K562 (cell line): ENCODE measurements around the gene B3GALT6.

Experiments used
- HDAC1 ChIP-seq, 2 experiments: fragments of 450-650 bp; IDR thresholded peaks; 2 replicates each; pipeline ENCODE4 v1.6.1; 2016 to 2017; ENCODE audit warnings: inconsistent platforms in 1 of 2, mild to moderate bottlenecking in 1 of 2, moderate library complexity in 1 of 2
- TF ChIP-seq, protein P1 (sequence below), 3 experiments: IDR thresholded peaks in 2 of 3; conservative IDR thresholded peaks in 1 of 3; 2 replicates each; pipeline ENCODE4 v1.5.1; 2011 to 2012; ENCODE audit warnings: low read length in 3 of 3, mild to moderate bottlenecking in 3 of 3, control low read depth in 2 of 3, improper control_type of control experiment in 1 of 3, inconsistent platforms in 1 of 3, low read depth in 1 of 3, mixed read lengths in 1 of 3, moderate library complexity in 1 of 3; ENCODE audit not compliant: insufficient read depth in 2 of 3

DNA sequence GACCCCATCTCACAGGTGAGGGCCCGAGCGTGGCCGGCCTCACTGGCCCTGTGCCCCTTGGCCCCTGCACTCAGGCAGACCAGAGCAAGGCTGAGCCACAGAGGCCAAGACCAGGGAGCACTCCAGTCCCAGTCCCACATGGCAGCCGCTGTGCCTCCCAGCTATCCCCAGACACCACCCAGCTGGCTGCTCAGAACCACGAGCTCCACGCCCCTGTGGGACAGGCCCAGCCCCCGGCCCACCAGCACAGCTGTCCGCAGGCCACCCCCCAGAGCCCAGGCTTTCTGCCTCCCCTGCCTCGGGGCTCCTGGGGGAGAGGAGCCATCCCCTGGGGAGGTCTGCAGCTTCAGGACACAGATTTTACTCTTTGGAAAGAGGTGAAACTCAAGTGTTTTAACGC is 23.6 kb downstream of the B3GALT6 start:
- TF ChIP-seq, protein P1, sequence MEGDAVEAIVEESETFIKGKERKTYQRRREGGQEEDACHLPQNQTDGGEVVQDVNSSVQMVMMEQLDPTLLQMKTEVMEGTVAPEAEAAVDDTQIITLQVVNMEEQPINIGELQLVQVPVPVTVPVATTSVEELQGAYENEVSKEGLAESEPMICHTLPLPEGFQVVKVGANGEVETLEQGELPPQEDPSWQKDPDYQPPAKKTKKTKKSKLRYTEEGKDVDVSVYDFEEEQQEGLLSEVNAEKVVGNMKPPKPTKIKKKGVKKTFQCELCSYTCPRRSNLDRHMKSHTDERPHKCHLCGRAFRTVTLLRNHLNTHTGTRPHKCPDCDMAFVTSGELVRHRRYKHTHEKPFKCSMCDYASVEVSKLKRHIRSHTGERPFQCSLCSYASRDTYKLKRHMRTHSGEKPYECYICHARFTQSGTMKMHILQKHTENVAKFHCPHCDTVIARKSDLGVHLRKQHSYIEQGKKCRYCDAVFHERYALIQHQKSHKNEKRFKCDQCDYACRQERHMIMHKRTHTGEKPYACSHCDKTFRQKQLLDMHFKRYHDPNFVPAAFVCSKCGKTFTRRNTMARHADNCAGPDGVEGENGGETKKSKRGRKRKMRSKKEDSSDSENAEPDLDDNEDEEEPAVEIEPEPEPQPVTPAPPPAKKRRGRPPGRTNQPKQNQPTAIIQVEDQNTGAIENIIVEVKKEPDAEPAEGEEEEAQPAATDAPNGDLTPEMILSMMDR (IDR thresholded peaks at IDR 0.05 in 2 of 3, conservative IDR thresholded peaks at IDR 0.05 in 1 of 3; ENCODE audit: insufficient read depth in 2 of 3, low read depth in 1 of 3, low read length in 3 of 3), result no peak
- no peak for TF ChIP-seq HDAC1 (IDR thresholded peaks at IDR 0.05)
